ENCODE data around the gene TPP1.

- no peak for TF ChIP-seq CTCF (IDR thresholded peaks at IDR 0.05)
- TF ChIP-seq ZFX (IDR thresholded peaks at IDR 0.05; ENCODE audit: borderline replicate concordance), result no peak
Observed at GRCh38 chr11:6586434-6587359, 32.5 kb downstream of the TPP1 start.

All from 22Rv1 (cell line).